HG02571 (cell line): Measurements from ENCODE around the gene PLEKHA6.

Experiments
- ATAC-seq: cut with Tn5 transposase; IDR thresholded peaks from one replicate; pipeline ENCODE4 v1.9.1; 2021; ENCODE audit warnings: mild to moderate bottlenecking, moderate library complexity; ENCODE audit not compliant: unreplicated experiment

Gene PLEKHA6

GRCh38 chr1:204288021-204288588 lies 71.6 kb downstream of the PLEKHA6 start:
- no peak for ATAC-seq

DNA sequence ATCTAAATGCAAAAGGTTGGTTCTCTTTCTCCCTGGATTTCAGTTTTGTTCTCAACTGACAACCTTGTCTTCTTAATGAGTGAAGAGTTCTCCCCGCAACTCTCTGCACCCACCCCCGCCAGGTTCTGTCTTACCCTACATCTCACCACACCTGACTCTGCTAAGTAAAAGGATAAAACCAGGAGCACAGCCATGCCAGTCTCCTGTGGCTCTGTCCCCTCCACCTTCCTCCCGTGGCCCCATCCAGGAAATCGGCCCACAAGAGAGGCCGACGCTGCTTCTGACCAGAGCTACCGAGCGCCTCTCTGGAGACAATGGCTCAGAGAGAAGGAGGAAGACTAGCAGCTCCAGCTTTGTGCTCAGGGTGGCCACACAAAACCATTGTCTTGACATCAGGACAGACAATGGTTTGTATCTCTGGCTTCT lies 72.2 kb downstream of the PLEKHA6 start:
- ATAC-seq = no peak

- ATAC-seq = no peak
These were observed 72.8 kb downstream of the PLEKHA6 start for GRCh38 chr1:204286831-204287421.

GRCh38 chr1:204286315-204286714 lies 73.4 kb downstream of the PLEKHA6 start:
- ATAC-seq = no peak

GRCh38 chr1:204285436-204286305 lies 74.1 kb downstream of the PLEKHA6 start:
- ATAC-seq = no peak

DNA sequence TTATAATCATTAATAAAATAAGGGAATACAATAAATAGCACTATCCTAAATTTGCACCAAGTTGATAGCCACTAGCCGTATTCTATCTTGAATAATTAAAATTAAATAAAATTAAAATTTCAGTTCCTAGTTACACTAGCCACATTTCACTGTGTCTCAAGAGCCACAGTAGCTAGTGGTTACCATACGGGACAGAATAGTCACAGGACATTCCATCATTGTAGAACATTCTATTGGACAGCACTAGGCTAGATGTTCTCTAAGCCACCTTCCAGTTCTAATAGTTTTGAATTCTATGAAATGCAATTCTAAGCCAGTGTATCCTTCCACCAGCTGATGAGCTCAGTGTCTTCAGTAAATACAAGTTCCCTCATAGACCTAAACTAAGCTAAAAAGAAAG lies 74.8 kb downstream of the PLEKHA6 start:
- ATAC-seq = no peak

- ATAC-seq = no peak
These were observed 75.7 kb downstream of the PLEKHA6 start for GRCh38 chr1:204283711-204284651.

DNA sequence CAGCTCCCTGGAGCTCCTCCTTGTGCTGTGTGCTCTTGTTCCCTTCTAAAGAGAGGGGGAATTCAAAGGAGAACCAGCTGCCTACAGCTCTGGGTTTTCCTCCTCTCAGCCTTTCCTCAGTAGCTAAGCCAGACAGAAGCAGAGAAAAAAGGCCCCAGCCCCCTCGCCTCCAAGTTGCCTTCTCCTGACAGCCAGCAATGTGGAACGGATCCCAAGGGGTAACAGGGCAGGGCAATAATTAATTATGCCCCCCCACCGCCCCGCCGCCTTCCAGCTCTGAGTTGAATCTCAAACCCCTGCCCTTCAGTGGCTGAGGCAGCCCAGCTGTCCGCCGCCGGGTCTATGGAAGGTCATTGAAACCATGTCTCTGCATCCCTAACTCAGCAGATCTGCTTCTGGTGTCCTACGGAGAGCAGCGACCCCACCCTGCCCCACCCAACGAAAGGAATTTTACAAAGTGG lies 76.9 kb downstream of the PLEKHA6 start:
- ATAC-seq = no peak

GRCh38 chr1:204280099-204280961 lies 79.4 kb downstream of the PLEKHA6 start:
- ATAC-seq = no peak

- ATAC-seq = no peak
These were observed 80.8 kb downstream of the PLEKHA6 start for GRCh38 chr1:204278958-204279357.

DNA sequence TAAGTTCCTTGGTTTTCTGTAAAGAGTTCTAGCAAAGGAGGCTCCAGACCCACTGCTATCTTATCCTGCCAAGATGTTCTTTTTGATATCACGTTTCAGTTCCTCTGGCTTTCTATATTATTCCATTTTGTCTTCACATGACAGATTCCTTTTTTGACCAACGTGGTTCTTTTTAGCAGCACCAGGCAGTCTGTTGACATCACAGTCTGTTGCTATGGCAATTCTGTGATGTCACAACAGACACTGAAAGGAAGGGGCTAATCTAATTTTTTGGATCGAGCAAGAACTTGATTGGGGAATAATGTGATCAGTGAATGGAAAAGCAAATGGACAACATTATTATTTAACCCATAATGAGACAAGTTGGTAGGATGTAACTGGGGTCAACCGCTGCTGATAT lies 81.5 kb downstream of the PLEKHA6 start:
- no peak for ATAC-seq

DNA sequence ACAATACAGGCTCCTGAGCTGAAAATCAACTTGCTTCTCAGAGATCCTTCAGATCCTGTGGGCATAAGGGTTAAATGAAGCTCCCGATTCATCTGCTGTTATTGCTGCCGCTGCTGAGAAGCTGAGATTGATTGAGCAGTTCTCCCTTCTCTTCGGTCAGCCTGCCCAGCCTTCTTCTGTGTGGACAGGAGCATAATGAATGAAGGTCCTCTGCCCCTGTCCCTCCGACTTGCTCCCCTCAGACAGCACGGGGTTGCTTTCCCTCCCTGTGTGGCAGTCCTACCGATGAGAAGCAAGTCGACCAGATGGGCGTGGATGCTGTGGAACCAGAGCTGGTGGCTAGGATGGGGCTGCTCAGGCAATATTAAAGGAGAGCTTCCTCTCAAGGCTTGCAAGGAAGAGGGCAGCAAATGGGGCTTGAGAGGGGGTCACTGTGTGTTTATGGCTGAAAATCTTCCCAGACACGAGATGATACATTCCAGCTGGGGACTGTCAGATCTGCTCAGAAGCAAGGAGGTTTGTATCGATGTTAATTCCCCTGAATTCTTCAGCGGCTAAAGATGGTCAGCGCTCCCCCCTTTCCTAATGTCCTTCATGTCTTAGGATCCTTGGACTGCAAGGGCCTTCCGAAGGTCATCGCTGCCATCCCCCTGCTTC lies 82.0 kb downstream of the PLEKHA6 start:
- ATAC-seq = no peak

DNA sequence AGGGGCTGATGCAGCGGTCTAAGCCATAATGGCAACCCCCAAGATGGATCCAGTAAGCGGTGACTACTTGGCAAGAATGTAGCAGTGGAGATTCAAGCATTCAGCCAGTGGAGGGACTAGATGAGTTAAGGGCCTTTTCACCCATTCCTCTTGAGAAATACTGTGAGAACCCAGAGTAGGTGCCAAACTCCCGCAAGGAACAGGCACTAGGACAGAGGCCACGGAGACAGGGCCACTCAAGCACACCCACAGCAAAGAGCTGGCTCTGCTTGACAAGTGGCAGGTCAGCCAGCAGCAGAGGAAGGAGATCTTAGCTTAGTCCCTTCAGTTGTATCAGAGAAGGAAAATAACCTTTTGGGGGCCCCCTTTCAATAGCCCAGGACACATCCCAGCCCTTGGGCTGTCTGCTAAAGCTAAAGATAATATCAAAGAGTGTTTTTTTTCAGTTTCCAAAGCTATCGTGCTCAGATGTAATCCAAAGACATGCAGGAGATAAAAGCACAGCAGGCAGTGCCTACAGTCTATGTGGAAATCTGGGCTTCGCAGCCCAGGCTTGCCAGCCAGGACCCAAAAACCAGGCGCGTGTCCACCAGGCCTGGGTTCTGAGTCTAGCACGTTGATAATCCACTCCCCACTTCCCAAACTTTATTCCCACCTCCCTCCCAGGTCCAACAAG lies 83.9 kb downstream of the PLEKHA6 start:
- no peak for ATAC-seq

DNA sequence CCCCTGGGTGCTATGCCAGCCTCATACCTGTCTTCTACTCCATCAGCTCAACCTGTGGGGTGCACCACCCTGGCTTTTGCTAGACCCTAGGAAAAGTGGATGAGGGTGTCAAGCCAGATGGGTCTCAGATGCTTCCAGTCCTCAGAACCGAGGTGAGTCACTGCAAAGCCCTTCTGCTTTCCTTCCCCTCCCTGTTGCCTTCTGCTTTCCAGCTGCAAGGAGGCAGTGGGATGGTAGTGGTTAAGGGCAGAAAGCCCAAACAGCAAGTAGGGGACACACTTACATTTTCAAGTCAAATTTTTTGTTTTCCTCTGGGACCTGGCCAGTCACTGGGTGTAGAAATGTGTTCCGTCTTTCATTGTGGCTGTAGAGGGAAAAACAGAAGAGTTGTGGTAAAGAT lies 85.3 kb downstream of the PLEKHA6 start:
- ATAC-seq = no peak

DNA sequence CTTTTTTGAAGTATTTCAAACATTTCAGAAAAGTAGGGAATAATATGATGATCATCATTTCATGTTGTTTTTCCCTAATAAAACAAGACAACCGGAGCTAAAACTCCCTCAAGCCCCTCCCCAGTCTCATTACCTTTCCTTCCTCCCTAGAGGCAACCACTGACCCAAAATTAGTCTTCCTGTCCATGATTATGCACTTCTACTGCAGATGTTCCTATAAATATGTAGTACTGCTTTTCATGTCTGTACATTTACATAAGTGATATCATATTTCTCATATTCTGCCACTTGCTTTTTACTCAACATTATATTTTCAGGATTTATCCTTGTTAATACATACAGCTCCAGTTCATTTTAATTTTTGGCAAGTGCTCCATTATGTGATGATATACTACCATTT lies 87.2 kb downstream of the PLEKHA6 start:
- no peak for ATAC-seq

GRCh38 chr1:204271970-204272369 lies 87.8 kb downstream of the PLEKHA6 start:
- ATAC-seq = no peak

DNA sequence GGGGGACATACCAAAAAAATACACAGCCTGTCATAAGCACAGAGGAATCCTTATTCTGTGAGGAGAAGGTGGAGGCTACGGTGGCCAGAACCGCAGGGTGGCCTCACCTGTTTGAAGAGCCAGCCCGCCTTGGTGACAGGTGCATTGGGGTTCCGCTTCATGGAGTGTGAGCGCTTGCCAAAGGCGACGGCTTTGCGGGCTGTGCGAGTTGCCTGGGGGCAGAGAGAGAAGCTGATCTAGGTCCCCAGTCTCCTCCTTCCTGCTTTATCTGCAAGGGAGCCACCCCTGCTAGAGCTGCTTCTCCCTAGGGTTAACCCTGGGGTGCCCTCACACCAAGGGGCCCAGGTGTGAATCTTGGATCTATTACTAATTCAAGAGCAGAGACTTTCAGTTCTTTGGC lies 91.6 kb downstream of the PLEKHA6 start:
- no peak for ATAC-seq

- ATAC-seq = no peak
These were observed 92.5 kb downstream of the PLEKHA6 start for GRCh38 chr1:204267191-204267601.

- no peak for ATAC-seq
These were observed 93.2 kb downstream of the PLEKHA6 start for GRCh38 chr1:204266504-204267034.
